Measurements from ENCODE around the gene SYT11. TPM values are rescaled to one million over a fixed set of nuclear protein-coding genes. Genes with fewer than 3 reads are reported as not detected.

The SYT11 gene
- total RNA-seq, 1 donor = 47.5 TPM

GRCh38 chr1:155897746-155898145 lies 38.4 kb downstream of the SYT11 start:
- TF ChIP-seq CTCF (IDR thresholded peaks at IDR 0.05; ENCODE audit: insufficient read depth, low read depth, low read length) = no peak
- no peak for DNase-seq (ENCODE audit: low read depth)
- H3K4me3 ChIP-seq (ENCODE audit: low read depth, low read length) = no peak overlapping the region

DNA sequence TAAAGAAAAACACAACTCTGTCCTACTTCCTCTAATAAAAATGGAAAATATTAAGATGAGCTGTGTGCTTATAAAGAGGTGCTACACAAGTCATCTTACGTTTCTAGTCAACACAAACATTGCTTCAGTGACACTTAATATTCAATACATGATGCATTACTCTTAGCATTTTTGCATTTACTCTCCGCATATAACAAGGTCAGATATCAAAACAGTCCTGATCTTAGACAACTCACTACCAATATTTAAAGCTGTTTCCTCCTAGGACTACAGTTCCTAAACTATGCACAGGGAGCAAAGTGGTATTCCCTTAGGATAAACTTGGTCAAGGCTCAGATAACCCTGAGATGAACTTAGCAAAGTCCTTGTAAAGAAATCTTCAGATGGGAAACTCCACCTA lies 39.5 kb downstream of the SYT11 start:
- DNase-seq (ENCODE audit: low read depth) = no peak
- H3K4me3 ChIP-seq (ENCODE audit: low read depth, low read length) = no peak overlapping the region
- no peak for TF ChIP-seq CTCF (IDR thresholded peaks at IDR 0.05; ENCODE audit: insufficient read depth, low read depth, low read length)

- no peak for TF ChIP-seq CTCF (IDR thresholded peaks at IDR 0.05; ENCODE audit: insufficient read depth, low read depth, low read length)
- DNase-seq (ENCODE audit: low read depth) = no peak
Measured at GRCh38 chr1:155899683-155900082, 40.3 kb downstream of the SYT11 start.

GRCh38 chr1:155900161-155900560 lies 40.8 kb downstream of the SYT11 start:
- TF ChIP-seq CTCF (IDR thresholded peaks at IDR 0.05; ENCODE audit: insufficient read depth, low read depth, low read length) = no peak
- no peak overlapping the region for H3K4me3 ChIP-seq (ENCODE audit: low read depth, low read length)
- DNase-seq (ENCODE audit: low read depth) = no peak

More at GRCh38 chr1:155899683-155900082, 40.3 kb downstream of the SYT11 start:
- H3K4me3 ChIP-seq (ENCODE audit: low read depth, low read length) = no peak overlapping the region

GRCh38 chr1:155904261-155904660 lies 44.9 kb downstream of the SYT11 start:
- no peak overlapping the region for H3K4me3 ChIP-seq (ENCODE audit: low read depth, low read length)
- no peak for TF ChIP-seq CTCF (IDR thresholded peaks at IDR 0.05; ENCODE audit: insufficient read depth, low read depth, low read length)
- DNase-seq (ENCODE audit: low read depth) = no peak

DNA sequence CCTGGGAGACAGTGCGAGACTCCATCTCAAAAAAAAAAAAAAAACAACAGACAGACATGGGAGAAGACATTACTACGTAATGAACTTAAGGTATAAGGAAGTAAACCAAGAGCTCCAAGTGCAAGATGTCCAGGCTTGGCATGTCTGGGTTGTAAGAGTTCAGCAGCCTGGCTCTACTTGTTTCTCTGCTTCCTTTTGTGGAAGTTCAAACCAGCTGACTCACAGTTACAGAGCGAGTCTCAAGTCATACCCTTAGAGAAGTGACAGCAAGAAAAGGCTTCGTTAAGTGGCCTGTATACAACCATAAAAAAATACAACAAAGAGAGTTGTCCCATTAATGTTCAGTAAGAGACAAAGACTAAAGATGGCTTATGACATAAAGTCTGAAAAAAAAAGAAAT lies 50.5 kb downstream of the SYT11 start:
- no peak for TF ChIP-seq CTCF (IDR thresholded peaks at IDR 0.05; ENCODE audit: insufficient read depth, low read depth, low read length)
- peak; percentile 55 for DNase-seq (ENCODE audit: low read depth)
- peak overlapping the region; percentile 67 for H3K4me3 ChIP-seq (ENCODE audit: low read depth, low read length)

GRCh38 chr1:155910621-155911121 lies 51.3 kb downstream of the SYT11 start:
- H3K4me3 ChIP-seq (ENCODE audit: low read depth, low read length) = peak overlapping the region; percentile 67
- TF ChIP-seq CTCF (IDR thresholded peaks at IDR 0.05; ENCODE audit: insufficient read depth, low read depth, low read length) = peak; percentile 19
- peak; percentile 55 for DNase-seq (ENCODE audit: low read depth)

Data from fibroblast of villous mesenchyme (primary cell).